Measurements from ENCODE around the gene FRMD4B.

Gene FRMD4B

GRCh38 chr3:69385723-69386555 is at the start of gene FRMD4B:
Gene FRMD4B (minus strand): TSS chr3:69386088. CDS start chr3:69385989, 99 bp downstream.
- DNase-seq: no peak

- DNase-seq: no peak
Observed at GRCh38 chr3:69433969-69434325, 48.1 kb upstream of the FRMD4B start.

DNA sequence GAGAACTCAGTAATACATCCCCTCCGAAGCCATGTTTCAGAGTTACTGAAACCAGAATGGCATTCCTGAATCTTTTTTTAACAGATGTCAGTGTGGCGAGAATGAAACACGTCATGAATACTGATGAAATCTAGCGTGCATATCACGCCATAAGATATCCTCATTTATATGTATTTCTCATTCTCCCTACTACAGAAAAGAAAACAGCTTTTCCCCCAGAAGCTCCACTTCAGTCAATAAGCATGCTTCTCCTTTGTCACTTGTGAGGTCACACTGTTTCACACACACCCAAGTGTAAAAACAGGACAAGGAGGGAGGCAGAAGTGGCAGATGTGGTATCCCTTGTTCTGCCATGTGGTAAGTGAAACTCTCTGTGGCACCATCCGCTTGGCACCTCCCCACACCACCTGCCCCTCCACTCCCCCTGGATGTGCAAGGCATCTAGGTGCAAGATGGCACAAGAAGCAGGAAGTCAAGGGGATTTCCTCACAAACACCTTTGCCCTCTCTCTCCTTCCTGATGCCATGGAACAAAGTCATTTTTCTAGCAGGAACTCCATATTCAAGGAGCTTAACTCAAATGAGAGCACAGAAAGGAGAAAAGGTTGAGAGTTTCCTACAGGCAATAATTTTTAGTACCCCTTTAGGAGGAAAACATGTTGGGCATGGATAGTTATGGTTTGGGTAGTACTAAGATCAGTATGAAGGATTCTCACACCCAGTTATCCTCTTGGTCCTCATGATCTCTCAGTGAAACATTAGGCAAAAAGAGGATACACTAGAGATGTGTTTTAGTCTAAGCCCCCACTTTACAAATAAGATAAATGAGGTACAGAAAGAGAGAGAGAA is 47.5 kb upstream of the FRMD4B start:
- DNase-seq: no peak

- no peak for DNase-seq
Observed at GRCh38 chr3:69428657-69429255, 42.9 kb upstream of the FRMD4B start.

- DNase-seq: no peak
Observed at GRCh38 chr3:69426967-69427304, 41.0 kb upstream of the FRMD4B start.

GRCh38 chr3:69426291-69426966 is 40.5 kb upstream of the FRMD4B start:
- no peak for DNase-seq

DNA sequence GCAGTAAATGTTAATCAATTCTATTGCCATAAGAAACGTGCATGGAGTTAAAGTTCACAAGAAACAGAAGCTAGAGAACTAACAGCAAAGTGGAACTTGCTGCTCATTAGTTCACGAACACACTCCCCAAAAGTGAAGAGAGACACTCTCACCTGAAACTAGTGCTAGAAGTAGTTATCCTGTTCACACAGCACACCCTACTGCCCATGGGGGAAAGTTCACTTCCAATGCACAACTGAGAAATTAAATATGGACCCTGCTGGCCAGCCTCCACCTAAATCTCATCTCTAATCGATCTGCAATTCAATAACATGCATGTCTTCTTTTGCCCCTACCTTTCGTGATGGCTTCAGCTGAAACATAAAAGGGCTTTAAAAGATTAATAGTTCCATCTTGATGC is 39.4 kb upstream of the FRMD4B start:
- DNase-seq: no peak

- no peak for DNase-seq
Observed at GRCh38 chr3:69423463-69424155, 37.7 kb upstream of the FRMD4B start.

GRCh38 chr3:69422751-69423150 is 36.9 kb upstream of the FRMD4B start:
- DNase-seq: no peak

DNA sequence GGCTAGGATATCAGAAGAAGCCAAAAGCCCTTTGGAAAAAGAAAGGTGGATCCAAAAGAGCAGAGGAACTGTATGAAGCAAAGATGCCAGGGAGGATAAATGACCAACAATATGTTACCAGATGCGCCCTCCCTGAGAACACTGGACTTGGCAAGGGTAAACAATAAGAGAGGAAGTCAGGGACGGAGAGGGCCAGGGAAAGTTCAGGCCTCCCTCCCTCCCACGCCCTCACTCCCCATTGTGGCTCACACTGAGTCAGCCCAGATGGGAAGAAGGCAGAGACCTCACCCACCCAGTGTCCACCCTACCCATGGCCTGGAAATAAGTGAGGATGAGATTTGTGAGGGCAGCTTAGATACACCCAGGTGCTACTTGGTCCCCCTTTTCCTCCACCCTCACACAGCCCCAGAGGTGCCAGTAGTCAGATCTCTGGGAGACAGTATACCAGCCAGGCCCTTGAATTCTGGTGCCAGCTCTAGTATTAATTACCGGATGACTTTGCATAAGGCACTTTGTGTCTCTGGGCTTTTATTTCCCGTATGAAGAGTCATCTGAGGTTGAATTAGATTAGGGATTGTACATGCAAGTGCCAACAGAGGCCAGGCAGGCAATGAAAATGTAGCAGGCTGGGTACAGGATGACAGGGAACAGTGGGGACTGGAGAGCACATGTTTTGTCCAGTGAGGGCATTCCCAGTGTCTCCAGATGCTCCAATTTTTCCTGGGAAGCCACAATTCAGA is 35.1 kb upstream of the FRMD4B start:
- DNase-seq: no peak

GRCh38 chr3:69419276-69419675 is 33.4 kb upstream of the FRMD4B start:
- DNase-seq: no peak

- no peak for DNase-seq
Observed at GRCh38 chr3:69417541-69418078, 31.7 kb upstream of the FRMD4B start.

GRCh38 chr3:69413551-69414207 is 27.8 kb upstream of the FRMD4B start:
- DNase-seq: no peak

DNA sequence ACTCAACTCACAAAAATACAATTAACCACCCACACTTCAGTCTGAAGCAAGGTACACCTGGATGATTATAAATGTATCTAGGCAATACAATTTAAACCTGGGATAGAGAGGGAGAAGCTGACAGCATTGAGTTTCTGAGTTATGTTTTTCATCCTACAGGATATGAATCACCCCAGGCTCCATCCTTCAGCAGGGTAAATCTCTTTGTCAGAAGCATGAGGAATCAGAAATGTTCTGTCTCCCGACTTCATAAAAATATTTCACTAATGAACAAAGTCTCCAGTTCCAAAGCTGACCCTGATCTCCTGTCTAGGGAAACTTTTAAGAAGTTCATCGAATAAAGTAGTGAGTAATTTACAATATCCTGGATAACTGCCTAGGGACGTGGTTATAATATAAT is 25.5 kb upstream of the FRMD4B start:
- DNase-seq: no peak

DNA sequence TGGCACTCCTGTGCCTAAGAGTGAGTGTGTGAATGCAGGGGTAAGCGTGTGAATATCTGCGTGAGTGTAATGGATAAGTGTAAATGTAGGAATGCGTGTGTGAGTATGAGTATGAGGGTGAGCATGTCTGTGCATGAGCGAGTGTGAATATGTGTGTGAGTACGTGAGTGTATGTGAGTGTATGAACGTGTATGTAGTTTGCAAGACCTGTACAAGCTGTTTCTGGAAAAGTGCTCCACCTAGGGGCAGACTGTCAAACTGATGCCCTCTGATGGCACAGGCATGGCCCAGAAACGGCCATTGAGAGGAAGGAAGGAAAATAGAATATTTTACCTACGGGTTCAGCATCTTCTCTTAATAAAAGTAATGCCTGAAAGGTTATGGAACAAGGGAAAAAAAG is 24.4 kb upstream of the FRMD4B start:
- DNase-seq: peak; percentile 11 to 45 (median 16)

- no peak for DNase-seq
Observed at GRCh38 chr3:69409831-69410230, 23.9 kb upstream of the FRMD4B start.

DNA sequence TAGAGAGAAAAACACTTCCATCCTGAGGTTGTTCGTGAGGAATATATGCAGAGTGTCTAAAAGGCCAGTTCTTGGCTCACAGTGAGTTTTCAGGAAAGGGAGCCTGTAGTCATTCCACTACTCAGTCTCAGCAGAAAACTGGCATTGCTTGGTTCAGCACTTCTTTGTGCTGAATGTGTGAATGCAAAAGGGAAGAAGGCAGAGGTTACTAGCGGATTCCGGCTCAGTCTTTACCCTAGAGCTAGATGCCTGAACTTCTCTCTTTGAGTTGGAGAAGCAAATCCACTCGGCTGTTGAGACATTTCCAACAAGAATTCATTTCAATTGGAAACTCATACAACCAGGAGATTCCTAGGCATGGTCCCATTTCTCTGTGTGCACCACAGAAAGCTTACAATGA is 23.1 kb upstream of the FRMD4B start:
- no peak for DNase-seq

DNA sequence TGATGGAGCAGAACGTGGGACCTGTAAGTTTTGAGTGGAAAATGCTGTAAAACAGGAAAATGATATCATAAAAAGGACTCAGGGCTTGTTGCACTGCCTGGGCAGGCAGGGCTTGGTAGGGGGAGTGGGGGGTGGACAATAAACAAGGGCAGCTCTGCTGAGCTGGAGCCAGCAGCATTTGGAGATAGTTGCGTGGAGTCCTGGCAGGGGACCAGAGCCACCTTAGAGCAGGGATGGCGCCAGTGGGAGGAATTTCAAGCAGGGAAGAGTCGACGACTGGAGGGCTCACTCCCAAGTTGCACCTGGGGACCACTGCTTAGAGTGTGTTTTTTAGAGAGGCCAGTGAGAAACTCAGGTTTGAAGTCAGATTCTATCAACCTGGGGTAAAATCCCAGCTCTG is 22.7 kb upstream of the FRMD4B start:
- no peak for DNase-seq

- DNase-seq: no peak
Observed at GRCh38 chr3:69407908-69408307, 22.0 kb upstream of the FRMD4B start.

- no peak for DNase-seq
Observed at GRCh38 chr3:69406163-69406562, 20.3 kb upstream of the FRMD4B start.

- DNase-seq: no peak
Observed at GRCh38 chr3:69405067-69405466, 19.2 kb upstream of the FRMD4B start.

All from activated CD4-positive, CD25-positive, alpha-beta regulatory T cell (primary cell).